ENCODE measurements around the gene MDM2.

The MDM2 gene

GRCh38 chr12:68807576-68808387, at the start of gene MDM2:
Gene MDM2 (plus strand): TSS chr12:68808177. CDS start chr12:68808478, 301 bp downstream.
- peak; percentile 96 for DNase-seq
- in situ Hi-C loops (cut with HindIII; ENCODE audit: low pct_ligation_motif_present, low pct_unique_long_range_greater_than_20kb, low sequenced_read_pairs), result no loop called here

GRCh38 chr12:68759852-68760251, 48.1 kb upstream of the MDM2 start:
- in situ Hi-C loops (cut with HindIII; ENCODE audit: low pct_ligation_motif_present, low pct_unique_long_range_greater_than_20kb, low sequenced_read_pairs), result no loop called here

GRCh38 chr12:68760806-68761441, 47.1 kb upstream of the MDM2 start:
- in situ Hi-C loops (cut with HindIII; ENCODE audit: low pct_ligation_motif_present, low pct_unique_long_range_greater_than_20kb, low sequenced_read_pairs), result no loop called here
- DNase-seq, result no peak

More at GRCh38 chr12:68759852-68760251, 48.1 kb upstream of the MDM2 start:
- no peak for DNase-seq

- in situ Hi-C loops (cut with HindIII; ENCODE audit: low pct_ligation_motif_present, low pct_unique_long_range_greater_than_20kb, low sequenced_read_pairs), result no loop called here
- no peak for DNase-seq
These were observed 46.5 kb upstream of the MDM2 start for GRCh38 chr12:68761442-68761812.

GRCh38 chr12:68761901-68762630, 45.9 kb upstream of the MDM2 start:
- DNase-seq, result no peak
- in situ Hi-C loops (cut with HindIII; ENCODE audit: low pct_ligation_motif_present, low pct_unique_long_range_greater_than_20kb, low sequenced_read_pairs), result no loop called here

- in situ Hi-C loops (cut with HindIII; ENCODE audit: low pct_ligation_motif_present, low pct_unique_long_range_greater_than_20kb, low sequenced_read_pairs), result no loop called here
- no peak for DNase-seq
These were observed 45.3 kb upstream of the MDM2 start for GRCh38 chr12:68762691-68763090.

GRCh38 chr12:68765696-68766095, 42.3 kb upstream of the MDM2 start:
- no peak for DNase-seq
- in situ Hi-C loops (cut with HindIII; ENCODE audit: low pct_ligation_motif_present, low pct_unique_long_range_greater_than_20kb, low sequenced_read_pairs), result no loop called here

- in situ Hi-C loops (cut with HindIII; ENCODE audit: low pct_ligation_motif_present, low pct_unique_long_range_greater_than_20kb, low sequenced_read_pairs), result no loop called here
- DNase-seq, result no peak
These were observed 41.3 kb upstream of the MDM2 start for GRCh38 chr12:68766646-68767045.

- in situ Hi-C loops (cut with HindIII; ENCODE audit: low pct_ligation_motif_present, low pct_unique_long_range_greater_than_20kb, low sequenced_read_pairs), result no loop called here
- no peak for DNase-seq
These were observed 40.8 kb upstream of the MDM2 start for GRCh38 chr12:68767191-68767590.

- in situ Hi-C loops (cut with HindIII; ENCODE audit: low pct_ligation_motif_present, low pct_unique_long_range_greater_than_20kb, low sequenced_read_pairs), result no loop called here
- DNase-seq, result no peak
These were observed 39.5 kb upstream of the MDM2 start for GRCh38 chr12:68768431-68768939.

- in situ Hi-C loops (cut with HindIII; ENCODE audit: low pct_ligation_motif_present, low pct_unique_long_range_greater_than_20kb, low sequenced_read_pairs), result no loop called here
- no peak for DNase-seq
These were observed 38.0 kb upstream of the MDM2 start for GRCh38 chr12:68769941-68770340.

- in situ Hi-C loops (cut with HindIII; ENCODE audit: low pct_ligation_motif_present, low pct_unique_long_range_greater_than_20kb, low sequenced_read_pairs), result no loop called here
- DNase-seq, result no peak
These were observed 36.6 kb upstream of the MDM2 start for GRCh38 chr12:68771223-68771925.

GRCh38 chr12:68772714-68773113, 35.3 kb upstream of the MDM2 start:
- DNase-seq, result no peak
- in situ Hi-C loops (cut with HindIII; ENCODE audit: low pct_ligation_motif_present, low pct_unique_long_range_greater_than_20kb, low sequenced_read_pairs), result no loop called here

GRCh38 chr12:68773582-68773981, 34.4 kb upstream of the MDM2 start:
- DNase-seq, result no peak
- in situ Hi-C loops (cut with HindIII; ENCODE audit: low pct_ligation_motif_present, low pct_unique_long_range_greater_than_20kb, low sequenced_read_pairs), result no loop called here

GRCh38 chr12:68775121-68775630, 32.8 kb upstream of the MDM2 start:
- no peak for DNase-seq
- in situ Hi-C loops (cut with HindIII; ENCODE audit: low pct_ligation_motif_present, low pct_unique_long_range_greater_than_20kb, low sequenced_read_pairs), result no loop called here

GRCh38 chr12:68776976-68777610, 30.9 kb upstream of the MDM2 start:
- DNase-seq, result no peak
- in situ Hi-C loops (cut with HindIII; ENCODE audit: low pct_ligation_motif_present, low pct_unique_long_range_greater_than_20kb, low sequenced_read_pairs), result no loop called here

GRCh38 chr12:68779280-68779679, 28.7 kb upstream of the MDM2 start:
- DNase-seq, result no peak
- in situ Hi-C loops (cut with HindIII; ENCODE audit: low pct_ligation_motif_present, low pct_unique_long_range_greater_than_20kb, low sequenced_read_pairs), result no loop called here

- DNase-seq, result no peak
- in situ Hi-C loops (cut with HindIII; ENCODE audit: low pct_ligation_motif_present, low pct_unique_long_range_greater_than_20kb, low sequenced_read_pairs), result no loop called here
These were observed 27.2 kb upstream of the MDM2 start for GRCh38 chr12:68780731-68781130.

Data from ACHN (cell line).